Esophagus muscularis mucosa (tissue), 4 donors: ENCODE results near the gene CCR1. TPM values are rescaled to one million over a fixed set of nuclear protein-coding genes. Genes with fewer than 3 reads are reported as not detected.

Source experiments
- DNase-seq: peaks from one replicate; pipeline ENCODE4 v3.0.0-alpha.2; 2017; ENCODE audit errors: extremely low spot score
- H3K27ac ChIP-seq, 4 donors: fragments of 200-600 bp; sonication (generic); replicated peaks in 1 of 4; 1 replicate in 3 of 4; 2 replicates in 1 of 4; pipeline ENCODE4 v1.5.1; 2016 to 2019; ENCODE audit warnings: mild to moderate bottlenecking in 1 of 4
- H3K27me3 ChIP-seq, 4 donors: fragments of 200-600 bp; sonication (generic); one replicate each; pipeline versions ENCODE4 v1.5.1 to v1.6.0; 2016 to 2019
- H3K36me3 ChIP-seq, 4 donors: fragments of 200-600 bp; sonication (generic); one replicate each; pipeline ENCODE4 v1.5.1; 2016 to 2019
- H3K4me1 ChIP-seq, 4 donors: fragments of 200-600 bp; sonication (generic); one replicate each; pipeline ENCODE4 v1.5.1; 2016 to 2019
- H3K4me3 ChIP-seq, 4 donors: fragments of 200-600 bp; sonication (generic); 1 replicate in 2 of 4; 2 replicates in 2 of 4; pipeline ENCODE4 v1.5.1; 2016 to 2019; ENCODE audit warnings: mild to moderate bottlenecking in 4 of 4, moderate library complexity in 1 of 4
- H3K9me3 ChIP-seq, 4 donors: fragments of 200-600 bp; sonication (generic); 1 replicate in 3 of 4; 2 replicates in 1 of 4; pipeline ENCODE4 v1.5.1; 2016 to 2019
- CTCF ChIP-seq, 3 experiments: fragments of 200-600 bp in 2 of 3; fragments of 450-650 bp in 1 of 3; sonication (generic) in 2 of 3; IDR thresholded peaks; one replicate each; pipeline ENCODE4 v1.5.1; 2017 to 2019; ENCODE audit warnings: antibody characterized with exemption in 3 of 3, mild to moderate bottlenecking in 2 of 3, moderate library complexity in 1 of 3
- EP300 ChIP-seq: sonication (generic); formaldehyde crosslinking; IDR thresholded peaks from one replicate; pipeline ENCODE4 v1.6.1; 2017; ENCODE audit warnings: antibody characterized with exemption
- POLR2A ChIP-seq: fragments of 450-650 bp; IDR thresholded peaks from one replicate; pipeline ENCODE4 v1.6.1; 2017; ENCODE audit warnings: antibody characterized with exemption, moderate library complexity, mild to moderate bottlenecking, low read depth
- POLR2AphosphoS5 ChIP-seq, 2 donors: sonication (generic); formaldehyde crosslinking; IDR thresholded peaks; one replicate each; pipeline ENCODE4 v1.6.1; 2017; ENCODE audit warnings: antibody characterized with exemption in 2 of 2
- WGBS: methylation state at CpG from one replicate; pipeline ENCODE4 v1.1.5; 2018; 5-methylcytosine and 5-hydroxymethylcytosine counted together
- intact Hi-C: fragments of 100-400 bp; cut with DNase I; formaldehyde crosslinking; loops from one replicate; pipeline ENCODE4 v1.15.1; 2023
- total RNA-seq, 4 donors: library from RNA; depleted of rRNA; stranded (reverse); fragments of >200 nt; gene quantifications; one replicate each; pipeline versions ENCODE4 v1.1.0 to v1.2.1, GENCODE V29; 2016

CCR1 gene
- total RNA-seq, 4 donors from 2014 or later, result 5.3 to 42.1 (median 6.5) TPM

- TF ChIP-seq EP300, result no peak
- no peak for TF ChIP-seq POLR2AphosphoS5 (IDR thresholded peaks at IDR 0.05)
- no peak for TF ChIP-seq CTCF (IDR thresholded peaks at IDR 0.05)
- no peak for TF ChIP-seq POLR2A
- Histone ChIP-seq H3K27ac (no peak overlapping the region), H3K4me3 (no peak overlapping the region), H3K4me1 (no peaks in the 10 kb centered on the region), H3K27me3 (peaks cover 0 to 12% (median 0%) of the 10 kb centered on the region in 4 donors), H3K36me3 (no peaks in the 10 kb centered on the region), H3K9me3 (peaks cover 0 to 3% (median 0%) of the 10 kb centered on the region in 4 donors)
- 73% methylated on average over 4 of the region's 4 CpGs for WGBS
- peak; percentile 82 for DNase-seq
- intact Hi-C loops, result loop anchor here (10.0 kb wide), 1 partner anchor 159 kb away; the partner anchor contains the start of gene CCR5
These were observed 7.8 kb upstream of the CCR1 start for GRCh38 chr3:46215810-46216414.

- H3K4me3 ChIP-seq, result no peak overlapping the region
- H3K36me3 ChIP-seq, result no peaks in the 10 kb centered on the region
- peaks cover 0 to 12% (median 0%) of the 10 kb centered on the region in 4 donors for H3K27me3 ChIP-seq
- peak; percentile 12 for DNase-seq
- intact Hi-C loops, result loop anchor here (10.0 kb wide), 1 partner anchor 160 kb away; the partner anchor contains the start of gene CCR5
- TF ChIP-seq CTCF (IDR thresholded peaks at IDR 0.05), result no peak
- TF ChIP-seq POLR2A, result no peak
- no peak for TF ChIP-seq POLR2AphosphoS5 (IDR thresholded peaks at IDR 0.05)
- no peak for TF ChIP-seq EP300
- 60% methylated on average over 1 of the region's 1 CpG for WGBS
- H3K4me1 ChIP-seq, result no peaks in the 10 kb centered on the region
- no peaks in the 10 kb centered on the region for H3K9me3 ChIP-seq
- H3K27ac ChIP-seq, result no peak overlapping the region
These were observed 6.7 kb upstream of the CCR1 start for GRCh38 chr3:46214751-46215352.

GRCh38 chr3:46213201-46213600, 5.1 kb upstream of the CCR1 start:
- H3K4me1 ChIP-seq, result no peaks in the 10 kb centered on the region
- intact Hi-C loops, result loop anchor here (10.0 kb wide), 1 partner anchor 162 kb away; the partner anchor contains the start of gene CCR5
- WGBS, result 59% methylated on average over 4 of the region's 4 CpGs

GRCh38 chr3:46212101-46212500, 4.0 kb upstream of the CCR1 start:
- no peaks in the 10 kb centered on the region for H3K36me3 ChIP-seq
- 67% methylated on average over 6 of the region's 6 CpGs for WGBS

More at GRCh38 chr3:46213201-46213600, 5.1 kb upstream of the CCR1 start:
- DNase-seq, result no peak
- no peak for TF ChIP-seq CTCF (IDR thresholded peaks at IDR 0.05)
- TF ChIP-seq POLR2A, result no peak
- no peak for TF ChIP-seq POLR2AphosphoS5 (IDR thresholded peaks at IDR 0.05)
- no peak for TF ChIP-seq EP300
- no peak overlapping the region for H3K27ac ChIP-seq
- no peak overlapping the region for H3K4me3 ChIP-seq
- H3K27me3 ChIP-seq, result peaks cover 0 to 12% (median 0%) of the 10 kb centered on the region in 4 donors
- H3K36me3 ChIP-seq, result no peaks in the 10 kb centered on the region
- H3K9me3 ChIP-seq, result no peaks in the 10 kb centered on the region

More at GRCh38 chr3:46212101-46212500, 4.0 kb upstream of the CCR1 start:
- intact Hi-C loops, result loop anchor here (10.0 kb wide), 1 partner anchor 163 kb away; the partner anchor contains the start of gene CCR5
- Histone ChIP-seq H3K4me3 (no peak overlapping the region), H3K27me3 (peaks cover 0 to 12% (median 0%) of the 10 kb centered on the region in 4 donors), H3K27ac (no peak overlapping the region), H3K4me1 (no peaks in the 10 kb centered on the region), H3K9me3 (no peaks in the 10 kb centered on the region)
- peak; percentile 68 for DNase-seq
- TF ChIP-seq EP300, result no peak
- no peak for TF ChIP-seq POLR2AphosphoS5 (IDR thresholded peaks at IDR 0.05)
- TF ChIP-seq CTCF (IDR thresholded peaks at IDR 0.05), result no peak
- no peak for TF ChIP-seq POLR2A
